ENCODE measurements around the gene FERMT3.
"Not testable (repeated sequence)": the region's sequence is repeated elsewhere in the genome, so short reads cannot be mapped to it uniquely, and the experiment has no call there.

FERMT3 gene

DNA sequence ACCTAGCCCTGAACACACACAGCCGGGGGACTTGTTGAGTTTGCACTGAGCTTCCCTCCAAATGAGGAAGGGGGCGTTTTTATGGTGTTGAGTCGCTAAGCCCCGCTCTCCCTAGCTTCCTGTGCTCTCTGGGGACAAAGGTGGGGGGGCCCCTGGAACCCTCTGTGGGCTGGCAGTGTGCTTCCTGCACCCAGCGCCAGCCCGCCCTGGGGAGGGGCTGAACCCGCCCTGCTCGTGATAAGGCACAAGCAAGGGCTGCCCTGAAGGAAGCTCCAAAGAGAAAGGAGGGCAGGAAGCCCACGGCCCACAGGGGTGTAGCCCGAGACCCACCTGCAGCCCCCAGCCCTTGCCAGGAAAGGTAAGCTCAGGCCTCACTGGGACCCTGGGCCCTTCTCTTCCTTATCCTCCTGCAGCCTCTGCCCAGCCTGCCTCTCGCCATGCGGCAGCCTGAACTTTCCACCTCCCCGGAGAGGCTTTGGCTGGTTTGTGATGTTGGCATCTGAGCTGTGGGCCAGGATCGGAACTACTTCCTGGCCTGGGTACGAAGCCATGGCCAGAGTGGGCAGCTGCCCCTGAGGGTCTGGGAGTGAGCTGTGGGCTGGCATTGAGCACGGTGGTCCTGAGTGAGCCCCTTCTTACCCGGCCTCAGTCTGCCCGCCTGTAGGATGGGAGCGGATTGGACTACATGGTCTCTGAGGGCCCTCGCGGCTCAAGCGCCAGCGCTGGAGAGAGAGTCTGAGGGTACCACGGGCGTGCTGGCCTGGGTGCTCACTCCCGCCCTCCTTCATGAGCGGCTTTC, at the start of gene FERMT3:
Gene FERMT3, plus strand, starts transcription at position 265 of the 799 bp plus-strand sequence. CDS start 644 bp downstream, outside the sequence.
- peak in 1 of 2 donors; percentile 73 for DNase-seq (ENCODE audit: low read depth in 2 of 2)

DNA sequence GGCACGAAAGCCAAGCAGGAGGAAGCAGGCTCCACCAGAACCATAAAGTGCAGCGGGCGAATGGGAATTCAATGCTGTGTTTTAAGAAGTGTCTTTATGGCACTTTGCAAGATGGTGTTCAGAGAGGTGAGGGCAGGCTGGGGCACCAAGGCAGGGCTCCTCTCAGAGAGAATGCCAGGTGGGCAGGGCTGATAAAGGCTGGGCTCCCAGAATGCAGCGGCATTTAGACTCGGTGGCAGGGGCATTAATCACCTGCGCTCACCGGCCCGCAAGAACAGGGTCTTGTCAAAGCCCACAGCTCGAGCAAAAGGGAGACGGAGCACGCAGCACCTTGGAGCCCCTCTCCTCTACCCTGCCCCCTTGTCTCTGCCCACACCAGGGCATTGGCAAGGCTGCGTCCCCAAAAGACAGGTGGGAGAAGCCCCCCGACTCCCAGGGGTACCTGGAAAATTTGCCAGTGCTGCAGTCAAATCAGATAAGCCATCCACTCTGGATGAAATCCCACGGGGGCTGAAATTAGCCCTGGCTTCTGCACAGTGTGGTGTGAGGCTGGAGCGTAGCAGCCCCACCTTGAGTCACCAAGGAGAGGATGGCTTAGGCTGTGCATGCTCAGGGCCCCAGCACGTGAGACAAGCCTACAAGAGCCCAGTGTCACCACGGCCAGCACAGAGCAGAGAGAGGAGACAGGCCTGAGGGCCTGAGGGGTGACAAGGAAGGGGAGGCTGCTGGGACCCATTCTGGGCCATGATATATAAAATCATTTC, 48.7 kb upstream of the FERMT3 start:
- DNase-seq (ENCODE audit: low read depth in 2 of 2), result no peak

- no peak for DNase-seq (ENCODE audit: low read depth in 2 of 2)
These were observed 45.5 kb upstream of the FERMT3 start for GRCh38 chr11:64161037-64161436.

DNA sequence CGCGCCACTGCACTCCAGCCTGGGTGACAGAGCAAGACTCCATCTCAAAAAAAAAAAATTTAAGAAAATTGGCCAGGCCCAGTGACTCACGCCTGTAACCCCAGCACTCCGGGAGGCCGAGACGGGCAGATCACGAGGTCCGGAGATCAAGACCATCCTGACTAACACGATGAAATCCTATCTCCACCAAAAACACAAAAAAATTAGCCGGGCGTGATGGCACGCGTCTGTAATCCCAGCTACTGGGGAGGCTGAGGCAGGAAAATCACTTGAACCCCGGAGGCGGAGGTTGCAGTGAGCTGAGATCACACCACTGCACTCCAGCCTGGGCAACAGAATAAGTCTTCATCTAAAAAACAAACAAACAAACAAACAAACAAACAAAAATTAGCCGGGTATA, 43.8 kb upstream of the FERMT3 start:
- not testable (repeated sequence) for DNase-seq (ENCODE audit: low read depth in 2 of 2)

DNA sequence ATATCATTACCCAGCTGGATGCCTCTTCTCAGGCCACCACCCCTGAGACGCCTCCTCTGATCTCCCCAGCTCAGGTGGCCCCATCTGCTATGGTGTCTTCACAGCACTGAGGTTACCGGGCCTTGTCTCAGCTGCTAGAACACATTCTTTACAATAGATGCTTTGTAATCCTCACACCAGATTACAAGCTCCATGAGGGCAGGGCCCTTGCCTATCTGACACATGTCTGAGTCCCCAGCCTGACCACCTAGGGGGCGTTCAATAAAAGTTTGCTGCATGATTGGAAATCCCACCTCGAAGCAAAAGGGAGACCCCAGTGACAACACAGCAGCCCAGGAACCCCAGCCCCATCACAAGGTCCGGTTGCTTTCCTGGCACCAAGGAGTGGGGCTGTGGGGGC, 42.6 kb upstream of the FERMT3 start:
- DNase-seq (ENCODE audit: low read depth in 2 of 2), result no peak

GRCh38 chr11:64164392-64165312, 41.9 kb upstream of the FERMT3 start:
- no peak for DNase-seq (ENCODE audit: low read depth in 2 of 2)

DNA sequence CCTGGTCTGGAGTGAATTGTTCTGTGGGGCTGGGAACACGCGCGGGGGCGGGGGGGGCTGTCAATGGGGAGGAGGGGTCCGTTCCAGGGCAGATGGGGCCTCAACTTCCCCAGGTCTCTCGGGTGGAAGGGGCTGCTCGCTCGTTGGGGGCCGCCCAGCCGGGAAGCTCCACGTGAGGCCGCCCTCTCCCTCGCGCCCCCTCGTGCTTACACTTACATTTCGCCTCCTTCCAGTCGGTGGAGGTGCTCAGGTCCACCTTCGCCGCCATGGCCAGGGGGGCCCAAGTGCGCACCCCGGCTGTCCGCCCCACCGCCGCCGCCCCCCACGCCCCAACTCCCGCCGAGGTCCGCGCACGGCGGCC, 41.1 kb upstream of the FERMT3 start:
- peak in 1 of 2 donors; percentile 16 for DNase-seq (ENCODE audit: low read depth in 2 of 2)

DNA sequence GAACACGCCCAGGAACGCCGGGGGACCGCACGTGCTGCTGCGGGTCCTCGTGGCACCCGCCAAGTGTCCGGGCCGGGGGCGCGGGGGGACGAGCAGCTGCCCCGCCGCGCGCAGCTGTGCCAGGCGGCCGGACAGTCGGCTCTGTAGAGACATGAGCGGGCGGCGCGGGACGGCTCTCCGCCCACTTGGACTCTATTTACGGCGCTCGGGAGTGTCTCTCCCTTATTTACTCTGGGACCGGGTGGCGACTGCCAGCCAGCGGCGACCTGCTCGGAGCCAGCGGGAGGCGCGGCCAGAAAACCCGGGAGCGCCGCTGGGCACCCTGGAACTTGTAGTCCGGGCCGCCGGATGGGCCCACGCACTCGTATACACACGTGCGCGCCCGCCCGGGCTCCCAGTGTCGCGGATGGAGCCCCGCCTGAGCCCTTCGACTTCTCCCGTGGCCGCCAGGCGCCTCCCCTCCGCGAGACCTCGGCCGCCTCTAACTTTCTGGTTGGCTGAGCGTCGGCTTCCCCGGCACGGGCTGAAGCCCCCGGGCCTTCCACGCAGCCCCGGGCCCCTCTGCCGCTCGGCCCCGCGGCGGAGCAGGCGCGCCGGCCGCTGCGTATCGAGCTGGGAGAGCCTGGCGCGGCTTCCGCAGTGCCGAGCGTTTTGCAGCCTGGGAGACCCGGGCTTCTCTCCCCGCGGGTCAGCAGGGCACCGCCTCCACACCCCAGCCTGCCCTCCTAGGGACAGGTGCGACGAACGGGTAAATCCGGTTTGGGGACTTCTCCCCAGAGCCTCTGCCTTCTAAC, 40.5 kb upstream of the FERMT3 start, which contains the start of gene MACROD1:
Gene MACROD1, minus strand, starts transcription at position 272 of the 794 bp plus-strand sequence. Its CDS starts 119 bp downstream, at position 153.
- peak; percentile 67 to 84 for DNase-seq (ENCODE audit: low read depth in 2 of 2)

DNA sequence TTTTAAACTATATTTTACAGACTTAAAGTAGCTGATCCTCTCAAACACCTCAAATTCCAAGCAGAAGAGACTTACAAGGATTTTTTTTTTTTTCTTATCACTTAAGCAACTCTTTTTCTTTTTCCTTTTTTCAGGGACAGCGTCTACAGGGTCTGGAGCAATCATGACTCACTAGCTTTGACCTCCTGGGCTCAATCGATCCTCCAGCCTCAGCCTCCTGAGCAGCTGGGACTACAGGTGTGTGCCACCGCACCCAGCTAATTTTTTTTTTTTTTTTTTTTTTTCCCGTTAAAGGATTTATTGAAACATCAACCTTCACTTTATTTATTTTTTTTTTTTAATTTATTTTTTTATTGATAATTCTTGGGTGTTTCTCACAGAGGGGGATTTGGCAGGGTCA, 36.1 kb upstream of the FERMT3 start:
- no peak for DNase-seq (ENCODE audit: low read depth in 2 of 2)

DNA sequence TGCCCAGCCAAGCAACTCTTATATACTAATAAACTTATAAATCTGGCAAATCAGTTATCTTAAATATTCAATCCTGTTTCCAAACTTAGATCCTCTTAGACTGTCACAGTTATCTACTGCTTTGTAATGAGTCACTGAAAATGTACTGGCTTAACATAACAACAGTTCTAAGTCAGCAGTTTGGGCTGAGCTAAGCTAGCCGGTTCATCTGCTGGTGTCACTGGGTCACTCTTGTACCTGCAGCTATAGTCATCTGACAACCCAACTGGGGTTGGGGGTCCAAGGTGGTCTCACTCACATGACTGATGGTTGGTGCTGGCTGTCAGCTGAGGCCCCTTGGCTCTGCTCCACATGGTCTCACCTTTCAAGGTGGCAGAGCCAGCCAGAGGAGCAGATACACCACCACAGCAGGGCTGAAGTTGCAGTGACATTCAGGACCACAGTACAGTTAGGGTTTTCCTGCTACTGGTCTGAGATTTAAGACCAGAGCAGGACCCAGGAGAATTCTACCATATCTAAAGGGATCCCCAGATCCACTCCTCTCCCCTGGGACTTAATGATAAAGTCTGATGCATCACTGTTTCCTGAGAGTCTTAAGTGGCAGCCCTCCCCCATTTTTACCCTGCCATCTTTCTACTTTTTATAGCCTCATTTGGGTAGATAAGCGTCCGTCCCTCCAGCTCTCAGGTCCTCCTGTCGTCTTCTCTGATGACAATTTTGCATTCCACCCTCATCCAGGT, 32.7 kb upstream of the FERMT3 start:
- DNase-seq (ENCODE audit: low read depth in 2 of 2), result no peak

DNA sequence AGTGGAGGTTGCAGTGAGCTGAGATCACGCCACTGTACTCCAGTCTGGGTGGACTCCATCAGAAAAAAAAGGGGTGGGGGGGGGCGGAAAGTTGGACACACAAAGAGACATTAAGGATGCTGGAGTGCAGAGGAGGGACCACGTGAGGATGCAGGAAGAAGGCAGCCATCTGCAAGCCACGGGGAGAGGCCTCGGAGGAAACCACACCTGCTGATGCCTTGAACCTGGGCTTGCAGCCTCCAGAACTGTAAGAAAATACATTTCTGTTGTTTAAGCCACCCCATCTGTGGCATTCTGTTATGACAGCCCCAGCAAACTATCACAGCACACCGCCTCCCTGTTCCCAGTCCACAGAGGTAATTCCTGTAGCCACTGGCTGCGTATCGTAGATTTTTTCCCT, 29.8 kb upstream of the FERMT3 start:
- no peak for DNase-seq (ENCODE audit: low read depth in 2 of 2)

- no peak for DNase-seq (ENCODE audit: low read depth in 2 of 2)
These were observed 28.3 kb upstream of the FERMT3 start for GRCh38 chr11:64178203-64178602.

DNA sequence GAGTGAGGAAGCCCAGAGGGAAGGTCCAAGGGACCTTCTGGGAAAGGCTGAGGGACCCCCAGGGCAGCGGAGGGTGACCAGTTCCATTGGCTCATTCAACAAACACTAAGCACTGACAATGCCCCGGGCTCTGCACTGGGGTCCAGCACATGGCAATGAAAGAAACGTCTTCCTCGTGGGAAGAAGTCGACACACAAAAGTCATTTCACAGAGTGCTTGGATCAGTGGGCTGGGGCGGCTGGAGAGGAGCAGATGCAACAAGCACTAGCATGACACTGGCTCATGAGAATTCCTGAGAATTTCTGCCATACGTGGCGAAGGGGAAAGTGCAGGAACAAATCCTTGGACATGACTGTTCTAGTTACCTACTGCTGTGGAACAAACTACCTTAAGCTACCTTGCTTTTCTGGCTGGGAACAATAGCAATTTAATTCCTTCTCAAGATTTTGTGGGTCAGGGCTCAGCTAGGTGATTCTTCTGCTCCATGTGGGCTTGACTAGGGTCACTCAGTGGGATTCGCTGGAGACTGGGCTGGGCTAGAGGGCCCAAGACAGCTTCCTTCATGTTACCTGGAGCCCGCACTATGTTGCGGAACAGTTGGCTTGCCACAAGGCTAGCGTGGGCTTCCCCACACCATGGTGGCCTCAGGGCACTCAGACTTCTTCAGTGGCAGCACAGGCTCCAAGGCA, 27.4 kb upstream of the FERMT3 start:
- no peak for DNase-seq (ENCODE audit: low read depth in 2 of 2)

GRCh38 chr11:64180891-64181290, 25.6 kb upstream of the FERMT3 start:
- DNase-seq (ENCODE audit: low read depth in 2 of 2), result no peak

DNA sequence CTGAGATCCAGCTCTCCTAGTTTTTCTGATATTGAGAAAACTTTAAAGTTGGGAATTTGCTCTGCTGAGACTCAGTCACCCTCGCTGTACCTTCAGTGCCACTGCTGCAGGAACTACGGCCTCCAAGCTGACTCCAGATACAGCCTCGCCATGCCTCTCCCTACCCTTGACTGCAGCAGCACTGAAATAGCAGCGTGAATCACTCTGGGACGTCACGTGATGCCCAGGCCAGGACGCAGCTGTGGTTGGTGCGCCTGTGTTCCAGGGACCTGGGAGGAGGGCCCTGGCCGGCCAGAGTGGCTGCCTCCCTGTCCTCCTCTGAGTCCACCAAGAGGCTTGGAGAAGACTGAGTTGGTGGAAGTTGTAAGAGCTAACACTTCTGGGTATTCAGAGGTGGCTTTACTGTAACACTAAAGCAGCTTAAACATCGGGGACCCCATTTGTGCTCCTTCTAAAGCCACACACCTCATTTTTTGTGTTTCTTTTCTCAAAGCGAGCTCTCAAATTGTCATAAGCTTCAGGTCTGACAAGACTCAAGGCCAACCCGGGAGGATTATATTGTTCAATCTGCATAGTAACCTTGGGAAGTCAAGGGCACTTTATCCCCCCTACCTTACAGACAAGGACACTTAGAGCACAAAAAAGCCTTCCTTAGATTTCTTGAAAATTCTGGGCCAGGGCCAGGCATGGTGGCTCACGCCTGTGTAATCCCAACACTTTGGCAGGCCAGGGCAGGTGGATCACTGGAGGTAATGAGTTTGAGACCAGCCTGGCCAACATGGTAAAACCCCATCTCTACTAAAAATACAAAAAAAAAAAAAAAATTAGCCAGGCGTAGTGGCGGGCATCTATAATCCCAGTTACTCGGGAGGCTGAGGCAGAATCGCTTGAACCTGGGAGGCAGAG, 24.8 kb upstream of the FERMT3 start:
- peak in 1 of 2 donors; percentile 24 for DNase-seq (ENCODE audit: low read depth in 2 of 2)

GRCh38 chr11:64183890-64184289, 22.6 kb upstream of the FERMT3 start:
- DNase-seq (ENCODE audit: low read depth in 2 of 2), result no peak

DNA sequence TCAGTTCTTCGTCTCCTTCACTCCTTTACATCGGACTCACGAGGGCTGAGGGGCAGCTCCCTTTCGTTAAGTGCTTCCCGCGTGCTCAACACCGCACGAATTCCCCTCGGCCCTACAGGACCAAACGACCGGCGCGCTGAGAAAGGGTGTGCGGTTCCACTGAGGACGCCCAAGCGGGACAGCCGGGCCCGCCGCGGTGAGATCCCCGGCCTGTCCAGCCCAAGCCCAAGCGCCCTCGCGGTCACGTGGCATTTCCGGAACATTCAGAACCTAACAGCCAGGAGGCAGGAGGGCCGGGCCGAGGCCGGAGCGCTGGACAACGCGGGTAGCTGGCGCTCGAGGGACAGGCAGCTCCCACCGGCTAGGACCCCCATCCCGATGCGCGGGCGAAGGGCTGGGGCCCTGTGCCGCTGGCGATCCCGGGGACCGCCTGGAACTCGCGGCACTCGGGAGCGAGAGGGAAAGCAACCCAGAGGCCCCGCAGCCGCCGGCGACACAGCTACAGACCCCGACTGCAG, 21.3 kb upstream of the FERMT3 start:
- no peak for DNase-seq (ENCODE audit: low read depth in 2 of 2)

- DNase-seq (ENCODE audit: low read depth in 2 of 2), result peak; percentile 97 to 100
These were observed 20.6 kb upstream of the FERMT3 start, which contains the start of gene STIP1 for GRCh38 chr11:64185693-64186491. TSS of gene STIP1 (plus strand) at chr11:64186171. CDS start at chr11:64186262, 91 bp downstream.

Data from stimulated activated CD8-positive, alpha-beta memory T cell treated with anti-CD3 and anti-CD28 coated beads, Interleukin-7, amount 100 ng/mL, for 4 hours (primary cell).